Activated T-helper 17 cell treated with anti-CD3 and anti-CD28 coated beads, Interleukin-2, amount 50 U/mL, for 72 hours (primary cell): ENCODE measurements around the gene DIO1. TPM values are rescaled to one million over a fixed set of nuclear protein-coding genes. Genes with fewer than 3 reads are reported as not detected.

ENCODE experiments used
- ATAC-seq: fragments of 150-1000 bp; cut with Tn5 transposase; replicated peaks from 2 replicates; pipeline ENCODE4 v1.10.0; 2021; ENCODE audit warnings: mild to moderate bottlenecking, moderate library complexity
- H3K27ac Mint-ChIP-seq: one replicate; pipeline ENCODE4 v1.8.0; 2022; ENCODE audit warnings: mixed read lengths
- H3K27me3 Mint-ChIP-seq: one replicate; pipeline ENCODE4 v1.8.0; 2022; ENCODE audit warnings: mixed read lengths
- H3K36me3 Mint-ChIP-seq: one replicate; pipeline ENCODE4 v1.8.0; 2022; ENCODE audit warnings: low read depth, mild to moderate bottlenecking, mixed read lengths
- H3K4me1 Mint-ChIP-seq: one replicate; pipeline ENCODE4 v1.8.0; 2022; ENCODE audit warnings: mixed read lengths
- H3K4me3 Mint-ChIP-seq: one replicate; pipeline ENCODE4 v1.8.0; 2022; ENCODE audit warnings: mild to moderate bottlenecking, mixed read lengths
- H3K9me3 Mint-ChIP-seq: one replicate; pipeline ENCODE4 v1.8.0; 2022; ENCODE audit warnings: mixed read lengths
- total RNA-seq, 2 donors: library from RNA; stranded (reverse); gene quantifications; one replicate each; pipeline ENCODE4 v1.2.3, GENCODE V29; 2022

The DIO1 gene
- total RNA-seq, 2 donors from 2014 or later: not detected

DNA sequence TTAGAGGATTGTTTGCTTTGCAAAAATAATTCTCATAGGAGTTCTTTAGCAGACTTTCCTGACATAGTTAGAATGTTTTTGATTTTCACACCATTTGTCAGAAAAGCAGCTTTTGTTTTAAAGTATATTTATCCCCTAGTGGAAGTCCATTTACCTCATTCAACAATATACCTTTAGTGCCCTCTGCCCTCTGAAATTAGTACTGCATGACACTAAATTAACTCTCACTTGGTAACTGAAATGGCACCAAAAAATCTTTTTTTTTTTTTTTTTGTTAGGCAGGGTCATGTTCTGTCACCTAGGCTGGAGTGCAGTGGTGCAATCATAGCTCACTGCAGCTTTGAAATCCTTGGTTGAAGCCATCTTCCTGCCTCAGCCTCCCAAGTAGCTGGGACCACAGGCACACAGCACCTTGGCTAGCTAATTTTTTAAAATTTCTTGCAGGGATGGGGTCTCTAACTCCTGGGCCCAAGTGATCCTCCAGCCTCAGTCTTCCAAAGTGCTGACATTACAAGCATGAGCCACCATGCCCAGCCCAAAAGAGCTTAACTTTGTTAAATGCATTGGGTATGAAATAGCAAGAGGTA is 65.8 kb downstream of the DIO1 start:
- no peaks in the 10 kb centered on the region for H3K9me3 Mint-ChIP-seq
- peaks cover 85% of the 10 kb centered on the region for H3K36me3 Mint-ChIP-seq
- H3K4me1 Mint-ChIP-seq: peaks cover 4% of the 10 kb centered on the region
- ATAC-seq: no peak
- H3K27ac Mint-ChIP-seq: no peak overlapping the region
- H3K4me3 Mint-ChIP-seq: no peak overlapping the region
- no peaks in the 10 kb centered on the region for H3K27me3 Mint-ChIP-seq

Other genes with a start within 250 kb of the DIO1 start
- gene GLIS1, start 155.0 kb upstream of the DIO1 start, total RNA-seq: not detected
- gene NDC1, start 55.9 kb upstream of the DIO1 start, total RNA-seq: 10 to 100 TPM; 23.3 to 44.5 TPM
- gene YIPF1, start 4.4 kb upstream of the DIO1 start, total RNA-seq: 10 to 100 TPM; 13.7 to 14.8 TPM
- gene IFT25, start 51.5 kb downstream of the DIO1 start, total RNA-seq: 10 to 100 TPM; 71.3 to 99.6 TPM
- 10 to 100 TPM; 25.2 to 28.5 TPM for gene LRRC42, start 52.2 kb downstream of the DIO1 start, total RNA-seq
- gene LDLRAD1, start 124.0 kb downstream of the DIO1 start, total RNA-seq: not detected
- gene TMEM59, start 159.0 kb downstream of the DIO1 start, total RNA-seq: 100 to 1,000 TPM; 173 to 188 TPM
- 10 to 100 TPM; 14.7 to 15.2 TPM for gene TCEANC2, start 159.4 kb downstream of the DIO1 start, total RNA-seq